Activated T-cell treated with anti-CD3 and anti-CD28 coated beads, Interleukin-2, amount 50 U/mL, for 24 hours (primary cell): ENCODE results near the gene MACC1.

Experiments used
- DNase-seq: peaks from one replicate; pipeline ENCODE4 v3.0.0-alpha.2; 2020
- H3K27ac Mint-ChIP-seq: 2 replicates; pipeline ENCODE4 v1.8.0; 2020; ENCODE audit warnings: mild to moderate bottlenecking, mixed read lengths
- H3K27me3 Mint-ChIP-seq: 2 replicates; pipeline ENCODE4 v1.8.0; 2020; ENCODE audit warnings: mixed read lengths
- H3K36me3 Mint-ChIP-seq: 2 replicates; pipeline ENCODE4 v1.8.0; 2020; ENCODE audit warnings: low read depth, mixed read lengths
- H3K4me1 Mint-ChIP-seq: 2 replicates; pipeline ENCODE4 v1.8.0; 2020; ENCODE audit warnings: low read depth, mixed read lengths
- H3K4me3 Mint-ChIP-seq: 2 replicates; pipeline ENCODE4 v1.8.0; 2020; ENCODE audit warnings: mild to moderate bottlenecking, moderate library complexity, mixed read lengths
- H3K9me3 Mint-ChIP-seq: 2 replicates; pipeline ENCODE4 v1.8.0; 2020; ENCODE audit warnings: mixed read lengths

The MACC1 gene

DNA sequence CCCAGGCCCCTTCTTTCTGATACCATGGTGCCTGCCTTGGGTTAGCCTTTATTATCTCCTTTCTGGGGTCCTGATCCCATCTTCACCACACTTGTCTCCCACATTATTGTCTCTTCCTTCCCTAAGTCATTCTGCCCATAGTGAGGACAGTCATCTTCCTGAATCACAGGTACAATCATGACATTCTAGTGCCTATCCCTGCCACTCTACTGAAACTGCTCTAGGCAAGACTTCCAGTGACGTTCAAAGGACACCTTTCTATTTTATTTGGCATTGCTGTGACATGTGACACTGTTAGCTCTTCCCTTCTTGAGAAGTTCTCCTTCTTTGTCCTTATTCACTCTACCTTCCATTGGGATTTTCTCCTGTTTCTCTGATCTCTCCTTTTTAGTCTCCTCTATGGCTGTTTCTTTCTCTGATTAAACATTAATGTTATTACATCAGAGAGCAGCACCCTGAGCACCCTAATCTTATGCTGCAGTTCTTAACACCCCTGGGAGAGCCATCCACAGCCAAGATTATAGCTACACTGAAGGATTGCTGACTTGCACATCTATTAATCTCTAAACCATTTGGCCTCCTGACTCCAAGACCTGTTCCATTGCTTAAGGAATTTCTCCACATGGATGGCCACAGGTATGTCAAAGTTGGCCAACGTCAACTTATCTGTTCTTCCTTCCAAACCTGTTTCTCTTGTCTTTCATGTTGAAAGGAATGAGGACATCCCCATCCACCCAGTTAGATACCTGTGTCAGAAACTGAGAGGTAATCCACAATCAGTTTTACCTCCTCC is 10.9 kb downstream of the MACC1 start:
- DNase-seq, result no peak
- Mint-ChIP-seq H3K4me1 (no peaks in the 10 kb centered on the region), H3K4me3 (no peak overlapping the region), H3K27me3 (no peaks in the 10 kb centered on the region), H3K36me3 (no peaks in the 10 kb centered on the region), H3K27ac (no peak overlapping the region), H3K9me3 (peaks cover 11% of the 10 kb centered on the region)

DNA sequence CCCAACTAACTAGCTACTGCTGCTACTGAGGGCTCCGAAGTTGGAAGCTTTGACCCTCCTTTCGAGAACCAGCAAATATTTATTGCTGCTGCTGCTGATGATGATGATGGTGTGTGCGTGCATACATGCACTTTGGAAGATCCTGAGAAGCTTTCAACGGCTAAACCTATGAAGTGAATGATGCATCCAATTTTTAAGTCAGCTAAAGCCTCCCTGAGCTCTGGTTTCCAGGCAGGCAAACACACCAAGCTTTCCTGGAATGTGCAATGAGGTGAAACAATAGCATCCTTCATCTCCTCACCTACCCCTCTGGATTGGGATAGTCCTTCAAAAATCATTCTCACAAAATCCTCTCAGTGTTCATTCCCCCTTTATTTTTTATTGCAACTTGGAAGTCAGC is 13.9 kb downstream of the MACC1 start:
- H3K36me3 Mint-ChIP-seq, result no peaks in the 10 kb centered on the region
- DNase-seq, result no peak
- no peaks in the 10 kb centered on the region for H3K27me3 Mint-ChIP-seq
- peaks cover 2% of the 10 kb centered on the region for H3K4me1 Mint-ChIP-seq
- H3K4me3 Mint-ChIP-seq, result no peak overlapping the region
- H3K9me3 Mint-ChIP-seq, result peaks cover 6% of the 10 kb centered on the region
- no peak overlapping the region for H3K27ac Mint-ChIP-seq

DNA sequence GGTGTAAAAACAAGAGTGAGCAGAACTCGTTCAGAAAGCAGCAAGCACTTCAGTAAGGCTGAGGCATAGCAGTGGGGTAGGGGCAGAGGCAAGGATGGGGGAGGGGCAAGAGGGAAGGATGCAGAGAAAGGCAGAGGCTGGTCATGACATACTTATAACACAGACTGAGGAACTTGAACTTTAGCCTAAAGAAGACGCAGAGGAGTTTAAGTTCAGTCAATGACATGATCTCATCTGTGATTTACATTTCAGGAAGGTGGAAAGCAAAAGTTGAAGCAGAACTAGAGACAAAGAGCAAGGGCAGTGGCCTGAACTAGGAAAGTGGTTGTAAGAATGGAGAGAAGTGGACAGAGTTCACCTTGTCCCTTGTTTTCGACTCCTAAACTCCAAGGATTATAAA is 15.8 kb downstream of the MACC1 start:
- no peaks in the 10 kb centered on the region for H3K9me3 Mint-ChIP-seq
- H3K27me3 Mint-ChIP-seq, result no peaks in the 10 kb centered on the region
- H3K4me1 Mint-ChIP-seq, result peaks cover 2% of the 10 kb centered on the region
- no peak overlapping the region for H3K27ac Mint-ChIP-seq
- no peaks in the 10 kb centered on the region for H3K36me3 Mint-ChIP-seq
- H3K4me3 Mint-ChIP-seq, result no peak overlapping the region
- no peak for DNase-seq

DNA sequence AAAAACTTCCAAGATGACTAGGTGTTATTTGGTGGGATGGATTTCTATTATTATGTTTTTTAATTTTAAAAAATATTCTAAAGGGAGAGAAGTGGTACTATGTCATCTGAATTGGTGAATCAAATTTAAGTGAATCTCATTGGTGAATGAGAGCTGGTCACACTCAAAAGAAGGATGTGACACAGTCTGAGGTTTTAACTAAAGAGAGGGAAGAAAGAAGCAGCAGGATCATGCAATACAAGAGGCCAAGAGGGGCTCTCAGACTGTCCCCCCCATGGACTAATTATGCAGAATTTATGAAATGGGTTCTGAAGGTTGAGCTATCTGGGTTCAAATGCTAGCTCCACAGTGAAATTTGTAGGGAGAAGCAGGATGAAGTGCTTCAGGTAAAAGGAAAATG is 16.2 kb downstream of the MACC1 start:
- DNase-seq, result no peak
- Mint-ChIP-seq H3K36me3 (no peaks in the 10 kb centered on the region), H3K9me3 (no peaks in the 10 kb centered on the region), H3K4me1 (peaks cover 2% of the 10 kb centered on the region), H3K4me3 (no peak overlapping the region), H3K27me3 (no peaks in the 10 kb centered on the region), H3K27ac (no peak overlapping the region)

DNA sequence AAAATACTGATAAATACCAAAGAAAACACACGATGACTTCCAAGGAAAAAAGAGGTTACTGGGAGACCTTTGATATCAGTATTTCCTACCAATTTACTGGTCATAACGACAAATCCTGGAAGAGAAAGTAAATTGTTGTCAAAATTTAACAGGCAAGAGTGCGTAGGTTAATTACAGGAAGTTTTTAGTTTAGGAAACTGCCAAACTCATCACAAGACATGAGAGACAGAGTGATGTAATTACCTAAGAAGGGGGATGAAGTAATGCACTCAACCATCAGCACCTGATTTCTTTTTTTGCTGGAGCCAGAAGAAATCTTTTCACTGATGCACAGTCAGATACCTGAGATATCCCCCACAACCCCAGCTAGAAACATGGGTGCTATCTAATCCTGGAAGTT is 16.8 kb downstream of the MACC1 start:
- Mint-ChIP-seq H3K27ac (no peak overlapping the region), H3K36me3 (no peaks in the 10 kb centered on the region), H3K4me3 (no peak overlapping the region), H3K27me3 (no peaks in the 10 kb centered on the region), H3K4me1 (peaks cover 2% of the 10 kb centered on the region), H3K9me3 (no peaks in the 10 kb centered on the region)
- DNase-seq, result no peak

DNA sequence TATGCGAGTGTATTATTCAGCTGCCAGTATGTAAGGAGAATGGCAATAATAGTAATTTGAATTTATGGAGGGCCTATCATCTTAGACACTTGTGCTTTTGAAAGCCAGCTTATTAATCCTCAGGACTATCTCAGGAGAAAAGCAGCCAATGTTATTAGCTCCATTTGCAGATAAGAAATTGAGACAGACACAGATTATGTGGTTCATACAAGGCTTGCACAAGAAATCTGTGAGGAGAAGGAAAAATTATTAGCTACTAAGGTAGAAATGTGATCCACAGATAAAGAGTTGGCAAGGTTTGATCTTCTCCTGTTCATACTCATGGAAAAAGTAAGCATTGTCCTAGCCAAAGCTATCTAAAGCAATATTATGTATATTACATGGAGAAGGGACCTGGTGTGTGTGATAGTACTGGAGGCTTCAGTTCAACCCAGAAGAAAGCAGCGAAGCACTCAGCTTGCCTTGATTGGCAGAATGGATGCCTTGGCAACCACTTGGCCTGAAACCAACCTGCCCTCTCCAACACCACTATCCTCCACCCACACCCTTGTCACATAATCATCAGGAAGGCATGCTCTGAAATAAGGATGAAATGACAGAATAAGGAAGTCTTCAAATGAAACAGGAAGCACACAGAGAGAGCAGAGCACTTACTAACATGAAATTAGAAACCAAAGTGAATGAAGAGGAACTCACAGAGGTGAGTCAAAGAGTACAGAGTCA is 18.0 kb downstream of the MACC1 start:
- no peaks in the 10 kb centered on the region for H3K27me3 Mint-ChIP-seq
- H3K36me3 Mint-ChIP-seq, result no peaks in the 10 kb centered on the region
- no peak for DNase-seq
- H3K27ac Mint-ChIP-seq, result no peak overlapping the region
- no peaks in the 10 kb centered on the region for H3K9me3 Mint-ChIP-seq
- no peak overlapping the region for H3K4me3 Mint-ChIP-seq
- H3K4me1 Mint-ChIP-seq, result peaks cover 2% of the 10 kb centered on the region

DNA sequence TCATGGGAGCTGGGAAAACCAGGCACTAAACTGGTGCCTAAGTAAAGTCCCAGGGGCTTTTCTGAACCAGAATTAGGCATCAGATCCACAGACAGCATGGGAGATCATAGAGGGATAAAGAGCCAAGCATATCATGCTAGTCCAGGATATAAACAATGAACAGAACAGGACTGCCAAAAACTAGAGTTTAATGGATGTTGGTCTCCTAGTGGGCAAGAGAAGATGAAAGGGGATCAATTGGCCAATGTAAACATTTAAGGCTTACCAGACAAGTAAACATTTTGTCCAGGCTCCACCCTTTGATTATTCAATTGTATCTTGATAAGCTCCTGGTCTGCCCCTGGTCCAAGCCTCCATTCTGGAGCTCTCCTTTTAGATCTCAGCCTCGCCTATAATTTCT is 18.9 kb downstream of the MACC1 start:
- no peaks in the 10 kb centered on the region for H3K36me3 Mint-ChIP-seq
- no peak overlapping the region for H3K4me3 Mint-ChIP-seq
- H3K4me1 Mint-ChIP-seq, result peaks cover 2% of the 10 kb centered on the region
- no peaks in the 10 kb centered on the region for H3K27me3 Mint-ChIP-seq
- DNase-seq, result no peak
- no peak overlapping the region for H3K27ac Mint-ChIP-seq
- H3K9me3 Mint-ChIP-seq, result no peaks in the 10 kb centered on the region

DNA sequence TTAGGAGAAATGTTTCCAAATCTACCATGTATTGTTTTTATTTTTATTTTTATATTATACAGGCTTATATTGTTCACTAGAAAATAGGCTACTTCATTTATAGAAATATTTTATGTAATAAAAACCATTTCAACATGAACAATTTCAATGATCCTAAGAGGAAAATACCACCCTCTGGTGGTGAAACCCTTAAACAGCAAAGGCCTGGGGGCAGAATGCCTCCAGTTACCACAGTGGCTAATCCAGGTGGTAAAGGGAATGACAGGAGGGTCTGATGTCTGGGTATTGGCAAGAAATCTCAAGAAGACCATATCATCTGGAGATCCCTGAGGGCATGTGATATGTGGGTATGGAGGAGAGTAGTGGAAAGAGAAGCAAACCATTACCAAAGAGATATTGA is 19.3 kb downstream of the MACC1 start:
- peaks cover 2% of the 10 kb centered on the region for H3K4me1 Mint-ChIP-seq
- no peaks in the 10 kb centered on the region for H3K36me3 Mint-ChIP-seq
- H3K27ac Mint-ChIP-seq, result no peak overlapping the region
- no peak for DNase-seq
- H3K4me3 Mint-ChIP-seq, result no peak overlapping the region
- no peaks in the 10 kb centered on the region for H3K27me3 Mint-ChIP-seq
- H3K9me3 Mint-ChIP-seq, result no peaks in the 10 kb centered on the region

DNA sequence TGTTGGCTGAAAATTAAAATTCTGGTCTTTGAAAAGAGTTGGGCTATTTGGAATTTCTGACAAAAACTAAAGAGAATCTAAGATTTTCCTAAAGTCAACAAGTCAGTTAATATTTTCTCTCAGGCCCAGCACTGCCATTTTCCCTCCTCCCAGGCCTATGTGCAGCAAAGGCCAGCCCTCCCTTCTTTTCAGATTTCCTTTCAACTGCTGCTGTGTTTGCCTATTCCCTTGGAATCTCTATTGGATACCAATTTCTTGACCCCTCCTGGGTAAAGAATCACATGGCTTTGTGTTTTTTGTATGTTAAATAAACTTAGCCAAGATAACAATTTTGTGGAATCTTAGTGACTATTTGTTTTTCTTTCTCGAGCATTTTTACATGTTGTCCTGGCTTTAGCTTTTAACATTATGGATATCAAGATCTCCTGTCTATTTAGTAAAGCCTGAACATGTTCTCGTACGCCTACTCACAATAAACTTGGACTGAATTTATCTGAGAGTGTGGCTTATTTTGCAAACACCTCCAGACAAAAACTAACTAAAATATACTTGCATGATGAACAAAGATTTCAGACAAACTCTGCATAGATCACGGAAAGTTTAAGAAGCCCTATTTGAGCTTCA is 19.9 kb downstream of the MACC1 start:
- H3K4me3 Mint-ChIP-seq, result no peak overlapping the region

DNA sequence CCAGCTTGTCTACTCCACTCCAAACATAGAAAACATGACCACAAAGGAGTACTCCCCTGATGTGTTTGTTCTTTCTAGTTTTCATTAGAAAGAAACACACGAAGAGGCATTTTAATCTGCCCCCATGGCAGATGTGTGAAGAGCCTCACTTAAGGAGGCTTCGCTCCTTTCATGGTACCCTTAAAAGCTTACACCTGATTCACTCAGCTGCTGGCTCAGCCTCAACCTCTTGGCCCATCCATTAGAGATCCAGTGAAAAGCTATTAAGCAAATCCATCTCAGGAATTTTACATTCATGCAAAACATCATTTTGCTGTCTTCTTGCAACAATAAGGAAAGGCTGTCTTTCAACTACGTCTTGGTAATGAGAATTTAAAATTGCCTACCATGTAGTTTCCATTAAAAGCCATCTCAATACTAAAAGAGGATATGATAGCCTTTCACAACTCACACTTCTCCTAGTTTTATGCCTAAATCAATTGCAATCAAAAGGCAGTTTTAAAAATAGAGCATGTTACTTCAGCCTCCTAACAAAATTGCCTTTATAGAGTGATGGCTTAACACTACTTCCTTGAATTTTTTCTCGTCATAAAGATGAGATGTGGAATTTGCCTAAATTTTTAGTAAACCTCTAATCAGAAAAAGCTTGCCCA is 22.7 kb downstream of the MACC1 start:
- Mint-ChIP-seq H3K9me3 (peaks cover 4% of the 10 kb centered on the region), H3K27me3 (no peaks in the 10 kb centered on the region), H3K4me1 (peaks cover 2% of the 10 kb centered on the region), H3K27ac (no peak overlapping the region), H3K36me3 (no peaks in the 10 kb centered on the region), H3K4me3 (no peak overlapping the region)
- DNase-seq, result no peak

More for the DNA sequence above, 19.9 kb downstream of the MACC1 start:
- Mint-ChIP-seq H3K27me3 (no peaks in the 10 kb centered on the region), H3K27ac (no peak overlapping the region), H3K9me3 (no peaks in the 10 kb centered on the region), H3K36me3 (no peaks in the 10 kb centered on the region), H3K4me1 (peaks cover 2% of the 10 kb centered on the region)
- no peak for DNase-seq

DNA sequence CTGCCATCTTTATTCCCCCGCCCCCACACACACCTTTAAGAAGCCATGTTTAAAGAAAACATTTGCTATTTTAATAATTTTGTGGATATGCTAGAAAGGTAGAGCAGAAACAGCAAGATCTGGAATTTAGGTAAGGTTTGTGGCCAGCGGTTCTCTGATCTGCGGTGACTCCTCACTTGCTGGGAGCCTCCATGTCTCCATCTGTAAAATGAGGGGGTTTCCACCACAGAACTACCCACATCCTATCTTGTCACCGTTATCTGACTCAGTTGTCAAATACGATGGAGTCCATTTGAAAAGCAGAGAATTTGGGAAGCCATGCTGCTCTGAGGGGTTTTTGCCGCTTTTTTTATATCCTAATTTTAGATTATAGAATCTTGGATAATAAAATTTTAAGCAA is 23.3 kb downstream of the MACC1 start:
- Mint-ChIP-seq H3K27me3 (no peaks in the 10 kb centered on the region), H3K27ac (no peak overlapping the region), H3K9me3 (peaks cover 6% of the 10 kb centered on the region), H3K4me3 (no peak overlapping the region), H3K36me3 (no peaks in the 10 kb centered on the region), H3K4me1 (no peaks in the 10 kb centered on the region)
- no peak for DNase-seq

DNA sequence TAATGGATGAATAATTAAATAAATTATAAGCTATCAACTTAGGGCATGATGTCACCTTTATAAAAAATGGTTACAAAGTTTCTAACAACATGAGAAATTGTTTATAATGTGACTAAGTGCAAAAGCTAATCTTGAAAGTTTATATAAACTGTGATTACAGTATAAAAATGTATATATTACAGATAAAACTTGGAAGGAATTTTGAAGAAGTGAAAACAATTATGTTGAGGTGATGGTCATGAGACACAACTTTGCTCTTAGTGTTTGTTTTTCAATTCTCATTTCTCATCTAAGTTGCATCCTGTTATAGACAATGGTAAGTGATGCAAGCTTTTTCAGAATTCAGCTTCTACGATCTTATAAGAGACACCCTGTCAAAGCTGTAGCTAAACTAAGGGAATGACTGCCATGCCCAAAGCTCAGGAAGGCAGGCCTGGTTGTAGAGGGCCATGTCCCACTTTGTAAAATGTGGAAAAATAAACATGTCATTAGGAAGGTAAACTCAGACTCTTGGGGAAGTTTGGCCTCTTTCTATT is 23.9 kb downstream of the MACC1 start:
- no peak for DNase-seq
- H3K27ac Mint-ChIP-seq, result no peak overlapping the region
- peaks cover 6% of the 10 kb centered on the region for H3K9me3 Mint-ChIP-seq
- H3K36me3 Mint-ChIP-seq, result no peaks in the 10 kb centered on the region
- no peak overlapping the region for H3K4me3 Mint-ChIP-seq
- no peaks in the 10 kb centered on the region for H3K4me1 Mint-ChIP-seq
- no peaks in the 10 kb centered on the region for H3K27me3 Mint-ChIP-seq

DNA sequence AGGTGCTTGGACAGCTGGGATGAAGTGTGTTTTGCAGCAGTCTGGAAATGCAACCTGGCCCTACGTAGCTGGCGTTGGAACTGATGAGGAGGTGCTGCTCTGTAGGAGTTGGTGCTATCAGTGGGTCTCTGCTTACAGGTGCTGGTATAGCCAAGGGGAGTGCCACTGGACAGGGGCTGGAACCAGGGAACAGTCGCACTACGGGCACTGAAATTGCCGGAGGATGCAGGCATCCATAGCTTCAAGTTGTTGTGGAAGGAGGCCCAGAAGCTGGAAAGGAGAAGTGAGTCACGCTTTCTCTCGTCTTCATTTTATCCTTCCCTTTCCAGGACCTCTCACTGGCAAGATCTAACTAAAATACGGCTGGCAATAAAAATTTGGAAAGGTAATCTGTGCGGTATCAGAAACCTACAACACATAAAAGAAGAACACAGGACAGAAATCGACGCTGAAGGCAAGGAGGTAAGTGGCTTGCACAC is 25.8 kb downstream of the MACC1 start:
- Mint-ChIP-seq H3K27ac (no peak overlapping the region), H3K4me3 (no peak overlapping the region), H3K36me3 (no peaks in the 10 kb centered on the region), H3K9me3 (peaks cover 9% of the 10 kb centered on the region), H3K27me3 (no peaks in the 10 kb centered on the region), H3K4me1 (no peaks in the 10 kb centered on the region)
- no peak for DNase-seq

DNA sequence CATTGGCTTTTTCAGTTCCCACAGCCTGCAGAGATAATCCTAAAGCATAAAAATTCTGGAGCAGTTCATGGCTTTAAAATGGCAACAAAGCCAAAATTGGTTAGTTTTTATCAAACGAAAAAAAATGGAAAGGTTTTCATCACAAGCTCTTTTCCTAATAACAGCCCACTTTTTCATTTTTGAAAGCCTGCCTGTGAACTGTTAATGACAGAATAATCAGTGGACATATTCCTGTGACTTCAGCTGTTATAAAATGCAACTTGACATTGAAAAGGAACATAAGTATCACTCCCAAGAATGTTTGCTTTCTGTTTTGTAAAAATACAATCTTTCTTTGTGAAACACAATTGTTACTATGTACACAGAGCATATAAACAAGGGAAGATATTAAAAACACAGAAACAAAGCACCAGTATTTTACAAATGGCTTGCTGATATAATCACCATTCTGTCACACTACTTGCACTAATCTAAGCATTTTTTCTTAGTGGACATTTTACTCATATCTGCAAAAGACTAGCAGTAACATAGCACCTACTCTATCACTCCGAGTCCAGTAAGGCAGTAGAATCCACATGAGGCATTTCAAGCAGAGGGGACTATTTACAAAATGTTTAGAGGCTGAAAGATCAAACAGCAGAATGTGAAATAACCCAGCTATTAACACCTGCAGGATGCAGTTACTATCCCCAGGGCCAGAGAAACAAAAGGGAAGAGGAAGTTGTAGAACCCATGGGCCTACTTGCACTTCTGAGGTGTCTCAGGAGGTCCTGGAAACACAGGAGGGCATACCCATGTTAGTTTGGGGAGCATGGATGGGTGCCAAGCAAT is 26.4 kb downstream of the MACC1 start:
- Mint-ChIP-seq H3K27ac (no peak overlapping the region), H3K4me1 (no peaks in the 10 kb centered on the region), H3K27me3 (no peaks in the 10 kb centered on the region), H3K9me3 (peaks cover 9% of the 10 kb centered on the region), H3K4me3 (no peak overlapping the region), H3K36me3 (no peaks in the 10 kb centered on the region)
- DNase-seq, result no peak
